Mesenchymal stem cell (in vitro differentiated cells and primary cell): ENCODE data around the gene KLK14.

Source experiments
- DNase-seq: peaks from one replicate; pipeline ENCODE4 v3.0.0-alpha.2; 2013
- H2AFZ ChIP-seq: one replicate; pipeline ENCODE4 v1.6.1; 2013; ENCODE audit warnings: low read depth, mild to moderate bottlenecking, control low read depth, inconsistent platforms, low read length, moderate library complexity
- H2AK5ac ChIP-seq: 2 replicates; pipeline ENCODE4 v1.6.1; 2013; ENCODE audit warnings: low read length, moderate library complexity, mild to moderate bottlenecking, inconsistent platforms; ENCODE audit not compliant: severe bottlenecking
- H2BK120ac ChIP-seq: one replicate; pipeline ENCODE4 v1.6.1; 2013; ENCODE audit warnings: low read depth, mild to moderate bottlenecking, inconsistent platforms, low read length, moderate library complexity
- H2BK12ac ChIP-seq, 2 experiments: one replicate each; pipeline ENCODE4 v1.6.1; 2013; ENCODE audit warnings: inconsistent platforms in 2 of 2, low read length in 2 of 2, mild to moderate bottlenecking in 2 of 2, moderate library complexity in 2 of 2, control low read depth in 1 of 2
- H2BK15ac ChIP-seq: one replicate; pipeline ENCODE4 v1.6.1; 2013; ENCODE audit warnings: mild to moderate bottlenecking, low read depth, inconsistent platforms; ENCODE audit not compliant: poor library complexity, severe bottlenecking
- H2BK5ac ChIP-seq: 2 replicates; pipeline ENCODE4 v1.6.1; 2013; ENCODE audit warnings: low read depth, mild to moderate bottlenecking, low read length, control low read depth, inconsistent platforms; ENCODE audit not compliant: poor library complexity, severe bottlenecking
- H3K14ac ChIP-seq, 2 experiments: one replicate each; pipeline ENCODE4 v1.6.1; 2013; ENCODE audit warnings: inconsistent platforms in 2 of 2, low read length in 2 of 2, control low read depth in 1 of 2, mild to moderate bottlenecking in 1 of 2, moderate library complexity in 1 of 2
- H3K18ac ChIP-seq, 2 experiments: one replicate each; pipeline ENCODE4 v1.6.1; 2013; ENCODE audit warnings: inconsistent platforms in 2 of 2, low read length in 2 of 2, control low read depth in 1 of 2, low read depth in 1 of 2, mild to moderate bottlenecking in 1 of 2
- H3K23ac ChIP-seq, 2 experiments: one replicate each; pipeline ENCODE4 v1.6.1; 2013; ENCODE audit warnings: inconsistent platforms in 2 of 2, low read length in 2 of 2, mild to moderate bottlenecking in 2 of 2, moderate library complexity in 2 of 2, control low read depth in 1 of 2
- H3K27ac ChIP-seq: 2 replicates; pipeline ENCODE4 v1.5.1; 2013; ENCODE audit warnings: mild to moderate bottlenecking, moderate library complexity, low read length, control low read depth, inconsistent platforms; ENCODE audit not compliant: poor library complexity, severe bottlenecking
- H3K27me3 ChIP-seq, 2 experiments: 2 replicates each; pipeline versions ENCODE4 v1.6.1 to v1.7.0; 2013; ENCODE audit warnings: low read length in 2 of 2, mild to moderate bottlenecking in 2 of 2, moderate library complexity in 2 of 2, control low read depth in 1 of 2, inconsistent platforms in 1 of 2; ENCODE audit not compliant: control insufficient read depth in 1 of 2, insufficient read depth in 1 of 2
- H3K36me3 ChIP-seq, 2 experiments: 2 replicates each; pipeline versions ENCODE4 v1.6.1 to v1.7.0; 2013; ENCODE audit warnings: low read length in 2 of 2, control low read depth in 1 of 2, inconsistent platforms in 1 of 2, low read depth in 1 of 2, mild to moderate bottlenecking in 1 of 2; ENCODE audit not compliant: insufficient read depth in 2 of 2, control insufficient read depth in 1 of 2
- H3K4ac ChIP-seq, 2 experiments: one replicate each; pipeline ENCODE4 v1.6.1; 2013; ENCODE audit warnings: inconsistent platforms in 2 of 2, low read length in 2 of 2, mild to moderate bottlenecking in 2 of 2, moderate library complexity in 2 of 2, control low read depth in 1 of 2, low read depth in 1 of 2
- H3K4me1 ChIP-seq: 2 replicates; pipeline ENCODE4 v1.6.1; 2013; ENCODE audit warnings: low read depth, low read length, control low read depth; ENCODE audit not compliant: control insufficient read depth, insufficient read depth
- H3K4me2 ChIP-seq: 2 replicates; pipeline ENCODE4 v1.6.1; 2013; ENCODE audit warnings: low read length, mild to moderate bottlenecking, inconsistent platforms; ENCODE audit not compliant: poor library complexity, severe bottlenecking
- H3K4me3 ChIP-seq, 2 experiments: 2 replicates each; pipeline versions ENCODE4 v1.5.1 to v1.7.0; 2013; ENCODE audit warnings: low read length in 2 of 2, mild to moderate bottlenecking in 2 of 2, control low read depth in 1 of 2, low read depth in 1 of 2; ENCODE audit not compliant: insufficient read depth in 1 of 2
- H3K79me1 ChIP-seq: replicated peaks from 2 replicates; pipeline ENCODE4 v1.6.1; 2013; ENCODE audit warnings: mild to moderate bottlenecking, control low read depth, low read length, inconsistent platforms; ENCODE audit not compliant: poor library complexity, severe bottlenecking
- H3K9ac ChIP-seq: 2 replicates; pipeline ENCODE4 v1.7.0; 2013; ENCODE audit warnings: mild to moderate bottlenecking, low read length, moderate library complexity
- H3K9me3 ChIP-seq: 2 replicates; pipeline ENCODE4 v1.7.0; 2013; ENCODE audit warnings: mild to moderate bottlenecking, low read length; ENCODE audit not compliant: control insufficient read depth
- H4K8ac ChIP-seq: one replicate; pipeline ENCODE4 v1.6.1; 2013; ENCODE audit warnings: inconsistent platforms, mild to moderate bottlenecking, low read length, moderate library complexity
- H4K91ac ChIP-seq: one replicate; pipeline ENCODE4 v1.6.1; 2013; ENCODE audit warnings: mild to moderate bottlenecking, low read length, inconsistent platforms
- WGBS: methylation state at CpG from one replicate; pipeline ENCODE4 v1.1.7; 2013; ENCODE audit warnings: mixed read lengths; 5-methylcytosine and 5-hydroxymethylcytosine counted together

The KLK14 gene

DNA sequence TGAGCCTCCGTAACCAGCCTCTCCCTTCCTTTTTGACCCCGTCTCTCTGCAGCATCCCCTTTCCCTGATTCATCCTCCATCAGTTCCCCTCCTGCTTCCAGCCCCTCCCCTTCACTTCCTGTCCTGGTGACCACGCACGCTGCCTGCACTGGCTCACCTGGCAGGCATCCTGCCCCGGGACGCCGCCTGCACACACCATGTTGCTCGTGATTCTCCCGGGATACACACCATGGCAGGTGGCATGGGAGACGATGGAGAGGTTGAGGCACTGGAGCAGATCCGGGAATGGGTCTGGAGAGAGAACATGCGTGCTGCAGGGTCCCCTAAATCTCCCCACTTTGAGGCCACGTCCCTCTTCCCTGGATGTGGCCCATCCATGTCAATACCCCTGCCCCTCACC lies 52.1 kb downstream of the KLK14 start:
- Histone ChIP-seq H3K18ac (no peak overlapping the region), H3K4me1 (no peaks in the 10 kb centered on the region), H4K91ac (no peak overlapping the region), H2BK12ac (no peak overlapping the region), H3K4me3 (no peak overlapping the region), H3K4me2 (no peak overlapping the region), H2AFZ (no peak overlapping the region), H2BK15ac (no peak overlapping the region), H3K9ac (no peak overlapping the region), H3K23ac (no peak overlapping the region), H3K9me3 (no peaks in the 10 kb centered on the region), H2BK5ac (no peak overlapping the region), H3K36me3 (no peaks in the 10 kb centered on the region), H4K8ac (no peak overlapping the region), H3K79me1 (no peaks in the 10 kb centered on the region), H3K14ac (no peak overlapping the region), H2BK120ac (no peak overlapping the region), H3K27ac (no peak overlapping the region), H3K4ac (no peak overlapping the region), H2AK5ac (no peak overlapping the region), H3K27me3 (peaks cover 0 to 42% of the 10 kb centered on the region in 2 experiments)
- 72% methylated on average over 13 of the region's 13 CpGs for whole genome bisulfite sequencing
- DNase-seq: no peak

GRCh38 chr19:51029718-51030117 lies 53.0 kb downstream of the KLK14 start:
- H3K4ac ChIP-seq: no peak overlapping the region
- no peak overlapping the region for H2BK15ac ChIP-seq
- no peak overlapping the region for H4K91ac ChIP-seq
- H3K14ac ChIP-seq: no peak overlapping the region
- no peak overlapping the region for H2BK12ac ChIP-seq
- H4K8ac ChIP-seq: no peak overlapping the region
- no peaks in the 10 kb centered on the region for H3K9me3 ChIP-seq
- no peak overlapping the region for H2BK120ac ChIP-seq
- H3K23ac ChIP-seq: no peak overlapping the region
- no peak overlapping the region for H2AFZ ChIP-seq
- H2AK5ac ChIP-seq: no peak overlapping the region
- no peaks in the 10 kb centered on the region for H3K36me3 ChIP-seq
- DNase-seq: no peak
- no peak overlapping the region for H3K18ac ChIP-seq
- no peaks in the 10 kb centered on the region for H3K4me1 ChIP-seq
- no peak overlapping the region for H3K9ac ChIP-seq
- H2BK5ac ChIP-seq: no peak overlapping the region
- H3K4me2 ChIP-seq: no peak overlapping the region
- no peak overlapping the region for H3K4me3 ChIP-seq
- no peaks in the 10 kb centered on the region for H3K79me1 ChIP-seq
- H3K27ac ChIP-seq: no peak overlapping the region
- WGBS: 74% methylated on average over 2 of the region's 2 CpGs
- peaks cover 0 to 45% of the 10 kb centered on the region in 2 experiments for H3K27me3 ChIP-seq
